Panc1 (cell line): ENCODE measurements around the gene ACP2. TPM values are rescaled to one million over a fixed set of nuclear protein-coding genes. Genes with fewer than 3 reads are reported as not detected.

Source experiments
- ATAC-seq: fragments of 200-7000 bp; cut with Tn5 transposase; 2 replicates; pipeline ENCODE4 v1.9.1; 2020; ENCODE audit warnings: mild to moderate bottlenecking, moderate library complexity
- BruUV-seq: library from RNA; stranded (reverse); fragments of 400-500 nt; replicated peaks from 2 replicates; lab custom pipeline; 2021; lab: Mats Ljungman, UMichigan
- CTCF ChIA-PET: fragments of 300-600 bp; sonication (Branson Sonifier 250); formaldehyde crosslinking; loops from one replicate; lab custom pipeline; 2022; ENCODE audit warnings: antibody characterized with exemption; lab: Charles Lee
- POLR2A ChIA-PET: fragments of 300-600 bp; sonication (Branson Sonifier 250); formaldehyde crosslinking; loops from one replicate; lab custom pipeline; 2022; ENCODE audit warnings: antibody characterized with exemption; lab: Charles Lee
- DNase-seq: peaks from one replicate; pipeline ENCODE4 v3.0.0-alpha.2; 2010; ENCODE audit warnings: low read depth, low spot score
- H3K27ac ChIP-seq: 2 replicates; pipeline ENCODE4 v1.5.1; 2011; ENCODE audit warnings: mild to moderate bottlenecking, low read length, inconsistent platforms
- H3K27me3 ChIP-seq: fragments of 200-500 bp; sonication (Bioruptor generic); 2 replicates; pipeline ENCODE4 v1.6.0; 2014; ENCODE audit warnings: low read length, inconsistent platforms; ENCODE audit not compliant: control insufficient read depth, insufficient read depth
- H3K36me3 ChIP-seq: fragments of 200-500 bp; sonication (Bioruptor generic); 2 replicates; pipeline ENCODE4 v1.5.1; 2014; ENCODE audit warnings: inconsistent platforms, mild to moderate bottlenecking, low read length, moderate library complexity; ENCODE audit not compliant: control insufficient read depth, insufficient read depth
- H3K4me1 ChIP-seq: 2 replicates; pipeline ENCODE4 v1.5.1; 2011; ENCODE audit warnings: inconsistent platforms, mild to moderate bottlenecking, low read length, moderate library complexity; ENCODE audit not compliant: control insufficient read depth, insufficient read depth
- H3K4me3 ChIP-seq, 2 experiments: 2 replicates each; pipeline ENCODE4 v1.5.1; 2011 to 2012; ENCODE audit warnings: low read depth in 2 of 2, low read length in 2 of 2, mild to moderate bottlenecking in 2 of 2, inconsistent platforms in 1 of 2, moderate library complexity in 1 of 2
- H3K9me3 ChIP-seq: fragments of 200-500 bp; sonication (Bioruptor generic); 2 replicates; pipeline ENCODE4 v1.5.1; 2014; ENCODE audit warnings: low read depth, mild to moderate bottlenecking, inconsistent platforms, low read length, moderate library complexity; ENCODE audit not compliant: control insufficient read depth, insufficient read depth
- POLR2AphosphoS5 ChIP-seq: IDR thresholded peaks from 2 replicates; pipeline ENCODE4 v1.6.1; 2012; ENCODE audit warnings: mild to moderate bottlenecking, low read depth, low read length, moderate library complexity
- SIN3A ChIP-seq: IDR thresholded peaks from 2 replicates; pipeline ENCODE4 v1.6.1; 2012; ENCODE audit warnings: low read depth, mild to moderate bottlenecking, low read length, moderate library complexity, borderline replicate concordance; ENCODE audit not compliant: insufficient read depth
- TCF7L2 ChIP-seq: IDR thresholded peaks from 2 replicates; pipeline ENCODE4 v1.6.1; 2011; ENCODE audit warnings: mild to moderate bottlenecking, low read depth, low read length, inconsistent platforms
- in situ Hi-C: cut with HindIII; loops from 2 replicates; pipeline ENCODE4 v1.10.0; 2016; ENCODE audit warnings: low sequenced_read_pairs, low pct_unique_long_range_greater_than_20kb
- intact Hi-C: fragments of 100-400 bp; cut with micrococcal nuclease; formaldehyde crosslinking; loops from one replicate; pipeline ENCODE4 v1.10.0; 2022; ENCODE audit not compliant: unreplicated experiment
- total RNA-seq: library from RNA; stranded (reverse); gene quantifications from one replicate; pipeline ENCODE4 v1.2.1, GENCODE V29; 2021; ENCODE audit not compliant: unreplicated experiment
- TF ChIP-seq, protein P1 (sequence below): fragments of 450-650 bp; IDR thresholded peaks from 2 replicates; pipeline ENCODE4 v1.5.1; 2017; ENCODE audit warnings: mild to moderate bottlenecking
- TF ChIP-seq, protein P2 (sequence below), 2 experiments: IDR thresholded peaks; 2 replicates each; pipeline ENCODE4 v1.6.1; 2011 to 2012; ENCODE audit warnings: low read depth in 2 of 2, control low read depth in 1 of 2, low read length in 1 of 2, mild to moderate bottlenecking in 1 of 2, moderate library complexity in 1 of 2; ENCODE audit not compliant: insufficient read depth in 1 of 2

ACP2 gene
- total RNA-seq, 1 experiment from 2014 or later: 28.4 TPM

DNA sequence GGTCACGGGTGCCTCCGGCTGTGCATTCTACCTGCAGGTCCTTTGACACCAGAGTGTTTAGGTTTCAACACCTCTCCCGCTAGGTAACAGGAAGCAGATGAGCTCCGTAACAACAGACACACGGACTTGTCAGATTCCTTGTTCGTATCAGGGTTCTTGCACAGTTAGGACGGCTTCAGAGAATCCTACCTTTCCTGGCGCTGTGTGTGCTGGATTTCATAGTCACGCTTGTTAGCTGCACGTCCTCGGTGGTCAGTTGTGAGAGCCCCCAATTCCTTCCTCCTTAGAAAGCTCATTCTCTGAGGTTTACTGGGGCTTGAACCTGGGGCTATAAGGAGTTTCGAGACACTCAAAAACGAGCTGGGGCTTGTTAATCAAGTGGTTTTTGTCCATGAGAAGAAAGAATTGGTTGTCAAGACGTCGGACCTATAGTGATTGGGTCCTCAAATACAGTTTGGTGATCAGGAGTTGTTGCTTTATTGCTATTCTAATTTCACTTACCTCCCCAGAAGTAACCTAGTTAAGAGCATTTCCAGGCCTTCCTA lies 33.2 kb downstream of the ACP2 start:
- no peak for ATAC-seq
- BruUV-seq: no TSS peak

DNA sequence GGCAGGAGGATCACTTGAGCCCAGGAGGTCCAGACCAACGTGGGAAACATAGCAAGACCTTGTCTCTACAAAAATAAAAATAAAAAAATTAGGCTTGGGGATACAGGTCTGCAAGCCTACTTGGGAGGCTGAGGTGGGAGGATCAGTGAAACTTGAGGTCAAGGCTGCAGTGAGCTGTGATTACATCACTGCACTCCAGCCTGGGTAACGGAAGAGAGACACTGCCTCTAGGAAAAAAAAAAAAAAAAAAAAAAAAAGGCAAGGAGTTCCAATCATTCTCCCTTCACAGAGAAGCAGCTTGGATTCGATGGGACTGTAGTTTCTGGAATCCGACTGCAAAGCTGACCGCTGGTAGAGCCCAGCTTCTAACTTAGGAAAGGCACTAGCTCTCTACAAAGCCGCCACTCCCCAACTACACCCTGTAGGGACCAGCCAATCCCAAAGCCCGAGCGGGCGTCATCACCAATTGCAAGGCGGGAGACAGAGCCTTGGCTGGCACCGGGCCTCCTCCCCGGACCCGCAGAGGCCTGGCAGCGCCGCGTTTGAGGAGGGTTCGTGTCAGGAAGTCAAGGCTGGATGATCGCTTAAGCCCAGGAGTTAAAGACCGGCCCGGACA lies 34.6 kb downstream of the ACP2 start:
- Histone ChIP-seq H3K4me3 (peak overlapping the region; percentile 83 to 97), H3K4me1 (peaks cover 16% of the 10 kb centered on the region), H3K27me3 (no peaks in the 10 kb centered on the region), H3K27ac (peak overlapping the region; percentile 88), H3K36me3 (peaks cover 2% of the 10 kb centered on the region; the same call in 1 of the 2 replicates), H3K9me3 (no peaks in the 10 kb centered on the region)
- POLR2A ChIA-PET: interaction anchor here (0.5 to 1.3 kb wide), 14 partner anchors 9 to 535 kb away, joined by 3 to 11 read pairs (median 5); no protein-coding TSS in a partner anchor
- ATAC-seq (peak; percentile 94), DNase-seq (peak; percentile 73)
- intact Hi-C loops (no loop called here), in situ Hi-C loops (no loop called here)
- TF ChIP-seq TCF7L2 (peak; percentile 59; the same call in 1 of the 2 replicates), POLR2AphosphoS5 (peak; percentile 88), SIN3A (no peak)
- TF ChIP-seq, protein P1, sequence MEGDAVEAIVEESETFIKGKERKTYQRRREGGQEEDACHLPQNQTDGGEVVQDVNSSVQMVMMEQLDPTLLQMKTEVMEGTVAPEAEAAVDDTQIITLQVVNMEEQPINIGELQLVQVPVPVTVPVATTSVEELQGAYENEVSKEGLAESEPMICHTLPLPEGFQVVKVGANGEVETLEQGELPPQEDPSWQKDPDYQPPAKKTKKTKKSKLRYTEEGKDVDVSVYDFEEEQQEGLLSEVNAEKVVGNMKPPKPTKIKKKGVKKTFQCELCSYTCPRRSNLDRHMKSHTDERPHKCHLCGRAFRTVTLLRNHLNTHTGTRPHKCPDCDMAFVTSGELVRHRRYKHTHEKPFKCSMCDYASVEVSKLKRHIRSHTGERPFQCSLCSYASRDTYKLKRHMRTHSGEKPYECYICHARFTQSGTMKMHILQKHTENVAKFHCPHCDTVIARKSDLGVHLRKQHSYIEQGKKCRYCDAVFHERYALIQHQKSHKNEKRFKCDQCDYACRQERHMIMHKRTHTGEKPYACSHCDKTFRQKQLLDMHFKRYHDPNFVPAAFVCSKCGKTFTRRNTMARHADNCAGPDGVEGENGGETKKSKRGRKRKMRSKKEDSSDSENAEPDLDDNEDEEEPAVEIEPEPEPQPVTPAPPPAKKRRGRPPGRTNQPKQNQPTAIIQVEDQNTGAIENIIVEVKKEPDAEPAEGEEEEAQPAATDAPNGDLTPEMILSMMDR: no peak
- TF ChIP-seq, protein P2, sequence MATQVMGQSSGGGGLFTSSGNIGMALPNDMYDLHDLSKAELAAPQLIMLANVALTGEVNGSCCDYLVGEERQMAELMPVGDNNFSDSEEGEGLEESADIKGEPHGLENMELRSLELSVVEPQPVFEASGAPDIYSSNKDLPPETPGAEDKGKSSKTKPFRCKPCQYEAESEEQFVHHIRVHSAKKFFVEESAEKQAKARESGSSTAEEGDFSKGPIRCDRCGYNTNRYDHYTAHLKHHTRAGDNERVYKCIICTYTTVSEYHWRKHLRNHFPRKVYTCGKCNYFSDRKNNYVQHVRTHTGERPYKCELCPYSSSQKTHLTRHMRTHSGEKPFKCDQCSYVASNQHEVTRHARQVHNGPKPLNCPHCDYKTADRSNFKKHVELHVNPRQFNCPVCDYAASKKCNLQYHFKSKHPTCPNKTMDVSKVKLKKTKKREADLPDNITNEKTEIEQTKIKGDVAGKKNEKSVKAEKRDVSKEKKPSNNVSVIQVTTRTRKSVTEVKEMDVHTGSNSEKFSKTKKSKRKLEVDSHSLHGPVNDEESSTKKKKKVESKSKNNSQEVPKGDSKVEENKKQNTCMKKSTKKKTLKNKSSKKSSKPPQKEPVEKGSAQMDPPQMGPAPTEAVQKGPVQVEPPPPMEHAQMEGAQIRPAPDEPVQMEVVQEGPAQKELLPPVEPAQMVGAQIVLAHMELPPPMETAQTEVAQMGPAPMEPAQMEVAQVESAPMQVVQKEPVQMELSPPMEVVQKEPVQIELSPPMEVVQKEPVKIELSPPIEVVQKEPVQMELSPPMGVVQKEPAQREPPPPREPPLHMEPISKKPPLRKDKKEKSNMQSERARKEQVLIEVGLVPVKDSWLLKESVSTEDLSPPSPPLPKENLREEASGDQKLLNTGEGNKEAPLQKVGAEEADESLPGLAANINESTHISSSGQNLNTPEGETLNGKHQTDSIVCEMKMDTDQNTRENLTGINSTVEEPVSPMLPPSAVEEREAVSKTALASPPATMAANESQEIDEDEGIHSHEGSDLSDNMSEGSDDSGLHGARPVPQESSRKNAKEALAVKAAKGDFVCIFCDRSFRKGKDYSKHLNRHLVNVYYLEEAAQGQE (IDR thresholded peaks at IDR 0.05; ENCODE audit: insufficient read depth in 1 of 2, low read depth in 2 of 2, low read length in 1 of 2): no peak
- CTCF ChIA-PET: interaction anchor here (0.6 to 1.4 kb wide), 5 partner anchors 35 to 141 kb away, joined by 3 to 5 read pairs (median 3); no protein-coding TSS in a partner anchor
- TSS peak; percentile 93 for BruUV-seq

More for the DNA sequence above, 33.2 kb downstream of the ACP2 start:
- peaks cover 22% of the 10 kb centered on the region for H3K4me1 ChIP-seq
- no peak for DNase-seq
- H3K36me3 ChIP-seq: peaks cover 2% of the 10 kb centered on the region; the same call in 1 of the 2 replicates
- H3K27me3 ChIP-seq: no peaks in the 10 kb centered on the region
- TF ChIP-seq SIN3A (no peak; the same call in 1 of the 2 replicates), POLR2AphosphoS5 (no peak), TCF7L2 (no peak)
- TF ChIP-seq, protein P1: no peak
- TF ChIP-seq, protein P2 (IDR thresholded peaks at IDR 0.05; ENCODE audit: insufficient read depth in 1 of 2, low read depth in 2 of 2, low read length in 1 of 2): no peak
- no peaks in the 10 kb centered on the region for H3K9me3 ChIP-seq
- peak overlapping the region; percentile 83 to 97 for H3K4me3 ChIP-seq
- ChIA-PET CTCF (interaction anchor here (1.4 kb wide), 1 partner anchor 36 kb away, joined by 5 read pairs; no protein-coding TSS in a partner anchor), POLR2A (no interaction called here)
- in situ Hi-C loops: no loop called here
- intact Hi-C loops: no loop called here
- H3K27ac ChIP-seq: peak overlapping the region; percentile 95
